ENCODE results near the gene SIPA1L3.

GRCh38 chr19:38145623-38146022, 238.6 kb downstream of the SIPA1L3 start:
- TF ChIP-seq ZNF639 (tag by site-specific recombination; IDR thresholded peaks at IDR 0.05) (no peak), ZBTB8A (tag by site-specific recombination; IDR thresholded peaks at IDR 0.05) (no peak), CTCF (tag by site-specific recombination; IDR thresholded peaks at IDR 0.05) (no peak), ZBTB20 (tag by site-specific recombination; IDR thresholded peaks at IDR 0.05) (no peak), ZNF707 (tag by site-specific recombination; IDR thresholded peaks at IDR 0.05) (no peak), ZSCAN18 (tag by site-specific recombination; IDR thresholded peaks at IDR 0.05) (no peak)
